Measurements from ENCODE around the gene FAHD2B.
"Not testable (repeated sequence)": the region's sequence is repeated elsewhere in the genome, so short reads cannot be mapped to it uniquely, and the experiment has no call there.

Gene FAHD2B

GRCh38 chr2:97094772-97095611 is at the start of gene FAHD2B:
TSS of gene FAHD2B (minus strand) at chr2:97094882. CDS start at chr2:97091706, 3,176 bp downstream.
- peak; percentile 97 for ATAC-seq

GRCh38 chr2:97144016-97144415 is 49.3 kb upstream of the FAHD2B start:
- not testable (repeated sequence) for ATAC-seq

DNA sequence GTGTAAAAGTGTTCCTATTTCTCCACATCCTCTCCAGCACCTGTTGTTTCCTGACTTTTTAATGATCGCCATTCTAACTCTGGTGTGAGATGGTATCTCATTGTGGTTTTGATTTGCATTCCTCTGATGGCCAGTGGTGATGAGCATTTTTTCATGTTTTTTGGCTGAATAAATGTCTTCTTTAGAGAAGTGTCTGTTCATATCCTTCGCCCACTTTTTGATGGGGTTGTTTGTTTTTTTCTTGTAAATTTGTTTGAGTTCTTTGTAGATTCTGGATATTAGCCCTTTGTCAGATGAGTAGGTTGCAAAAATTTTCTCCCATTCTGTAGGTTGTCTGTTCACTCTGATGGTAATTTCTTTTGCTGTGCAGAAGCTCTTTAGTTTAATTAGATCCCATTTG is 34.4 kb upstream of the FAHD2B start:
- not testable (repeated sequence) for ATAC-seq

DNA sequence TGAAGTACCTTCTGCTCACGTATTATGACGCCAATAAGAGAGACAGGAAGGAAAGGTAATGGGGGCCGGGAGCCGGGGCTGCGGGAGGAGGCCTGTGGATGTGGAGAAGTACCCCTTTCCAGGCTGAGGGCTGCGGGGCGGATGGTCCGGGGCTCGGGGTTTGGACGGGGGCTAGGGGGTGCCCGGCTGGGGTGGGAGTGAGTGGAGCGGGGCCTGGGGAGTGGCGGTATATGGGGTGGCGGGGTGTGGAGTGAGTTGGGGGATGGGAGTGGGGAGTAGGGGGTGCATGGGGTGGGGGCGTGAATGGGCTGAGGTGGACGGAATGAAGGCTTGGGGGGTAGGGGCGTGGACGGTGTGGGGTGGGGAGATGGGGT is 19.2 kb upstream of the FAHD2B start:
- ATAC-seq: peak in 1 of 2 donors; percentile 4

DNA sequence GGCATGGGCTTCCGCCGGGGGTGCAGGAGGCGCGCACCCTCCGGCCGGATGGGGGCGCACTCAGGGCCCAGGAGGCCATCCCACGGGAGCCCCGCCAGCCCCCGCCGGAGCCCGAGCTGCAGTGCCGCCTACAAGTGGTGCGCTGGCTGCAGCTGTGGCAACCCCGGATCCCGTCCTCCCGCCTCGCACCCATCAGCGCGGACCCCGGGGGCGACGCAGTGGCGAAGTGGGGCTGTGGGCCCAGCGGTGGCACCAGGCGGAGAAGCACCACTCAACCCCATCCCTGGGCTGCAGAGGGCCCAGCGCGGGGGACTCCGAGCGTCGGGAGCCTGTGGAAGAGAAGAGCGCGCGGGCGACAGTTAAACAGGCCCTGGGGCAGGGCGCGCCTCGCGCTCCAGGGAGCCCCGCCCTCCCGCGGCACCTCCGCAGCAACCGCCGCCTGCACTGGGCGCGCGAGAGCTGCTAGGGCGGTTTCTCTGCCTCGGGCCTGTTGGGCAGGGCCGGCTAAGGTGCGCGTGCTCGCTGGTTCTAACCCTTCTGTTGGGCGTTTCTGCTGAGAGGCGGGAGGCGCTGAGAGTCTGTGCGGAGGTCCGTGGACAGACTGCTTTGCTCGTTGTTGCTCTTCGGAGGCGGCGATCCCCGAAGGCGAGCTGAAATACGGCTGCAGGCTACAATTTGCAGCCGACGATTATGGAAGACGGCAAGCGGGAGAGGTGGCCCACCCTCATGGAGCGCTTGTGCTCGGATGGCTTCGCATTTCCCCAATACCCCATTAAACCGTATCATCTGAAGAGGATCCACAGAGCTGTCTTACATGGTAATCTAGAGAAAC is 18.6 kb upstream of the FAHD2B start, which contains the start of gene ANKRD36:
Gene ANKRD36 (plus strand): TSS at position 104 of the 832 bp plus-strand sequence. CDS start 587 bp downstream, at position 691.
- ATAC-seq: peak; percentile 95 to 96

DNA sequence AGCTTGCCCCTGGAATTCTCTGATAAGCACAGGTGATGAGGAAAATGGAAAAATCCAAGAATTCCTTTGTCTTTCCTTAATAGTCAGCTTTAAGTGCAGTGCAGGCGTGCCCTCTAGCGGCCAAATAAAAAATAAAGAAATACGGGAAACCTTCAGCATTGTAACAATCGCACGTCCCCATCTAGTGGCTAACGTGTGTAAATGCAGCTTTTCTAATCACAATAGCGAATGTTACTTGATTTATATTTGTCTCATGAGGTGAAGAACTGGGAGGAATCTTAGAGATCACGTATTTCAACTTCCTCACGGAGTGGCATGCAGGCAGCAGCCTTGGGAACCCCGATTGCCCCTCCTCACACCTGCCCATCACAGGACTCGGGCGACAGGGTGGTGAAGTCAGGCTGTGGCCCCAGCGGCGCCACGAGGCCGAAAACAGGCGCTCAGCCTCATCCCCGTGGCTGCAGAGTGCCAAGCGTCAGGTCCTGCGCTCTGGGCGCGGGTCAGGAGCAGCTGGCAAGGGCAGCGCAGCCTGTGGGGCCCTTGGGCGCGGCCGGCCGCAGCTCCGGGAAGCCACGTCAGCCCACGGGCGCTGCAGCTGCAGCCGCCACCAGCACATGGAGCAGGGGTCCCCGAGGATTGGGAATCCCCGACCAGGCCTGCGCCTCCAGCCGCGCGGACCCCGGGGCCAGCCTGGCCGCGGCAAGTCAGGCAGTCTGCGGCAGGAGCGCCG is 17.8 kb upstream of the FAHD2B start:
- ATAC-seq: peak; percentile 48 to 55

DNA sequence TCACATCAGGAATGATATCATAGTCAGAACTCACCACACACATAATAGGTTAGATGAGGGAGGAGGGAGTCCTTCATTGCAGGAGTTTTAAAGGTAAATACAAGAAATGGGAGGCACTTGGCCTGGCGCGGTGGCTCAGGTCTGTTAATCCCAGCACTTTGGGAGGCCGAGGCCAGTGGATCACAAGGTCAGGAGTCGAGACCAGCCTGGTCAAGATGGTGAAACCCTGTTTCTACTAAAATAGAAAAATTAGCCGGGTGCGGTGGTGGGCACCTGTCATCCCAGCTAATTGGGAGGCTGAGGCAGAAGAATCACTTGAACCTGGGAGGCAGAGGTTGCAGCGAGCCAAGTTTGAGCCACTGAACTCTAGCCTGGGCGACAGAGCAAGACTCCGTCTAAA is 16.6 kb upstream of the FAHD2B start:
- not testable (repeated sequence) for ATAC-seq

DNA sequence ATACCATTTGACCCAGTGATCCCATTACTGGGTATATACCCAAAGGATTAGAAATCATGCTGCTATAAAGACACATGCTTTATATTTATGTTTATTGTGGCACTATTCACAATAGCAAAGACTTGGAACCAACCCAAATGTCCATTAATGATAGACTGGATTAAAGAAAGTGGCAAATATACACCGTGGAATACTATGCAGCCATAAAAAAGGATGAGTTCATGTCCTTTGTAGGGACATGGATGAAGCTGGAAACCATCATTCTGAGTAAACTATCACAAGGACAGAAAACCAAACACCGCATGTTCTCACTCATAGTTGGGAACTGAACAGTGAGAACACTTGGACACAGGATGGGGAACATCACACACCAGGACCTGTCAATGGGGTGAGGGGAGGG is 12.2 kb upstream of the FAHD2B start:
- not testable (repeated sequence) for ATAC-seq

DNA sequence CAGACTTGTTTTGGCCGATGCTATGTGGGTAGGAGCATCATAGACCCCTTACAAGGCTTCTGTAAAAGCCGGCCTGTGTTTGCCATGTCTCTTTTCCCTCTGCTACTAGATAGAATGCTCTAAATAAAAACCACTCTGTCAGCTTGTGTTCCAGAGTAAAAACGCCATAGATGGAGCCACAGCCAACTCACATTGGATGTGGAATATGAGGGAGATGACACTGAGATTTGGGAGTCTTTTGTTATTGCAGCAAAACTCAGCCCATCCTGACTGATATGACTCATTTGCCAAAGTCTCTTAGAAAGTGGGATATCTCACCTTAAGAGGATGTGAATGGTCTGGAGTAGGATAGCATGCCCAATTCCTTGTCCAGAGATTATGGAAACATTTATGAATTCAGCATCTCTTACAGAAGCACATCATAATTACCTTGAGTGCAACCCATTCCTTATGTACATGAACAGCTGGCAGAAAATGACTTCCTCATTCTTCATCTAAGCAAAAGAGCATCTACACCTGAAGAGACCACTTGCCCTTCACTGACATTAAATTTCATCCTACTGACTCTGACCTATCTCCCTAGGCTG is 4.2 kb upstream of the FAHD2B start:
- ATAC-seq: not testable (repeated sequence)

DNA sequence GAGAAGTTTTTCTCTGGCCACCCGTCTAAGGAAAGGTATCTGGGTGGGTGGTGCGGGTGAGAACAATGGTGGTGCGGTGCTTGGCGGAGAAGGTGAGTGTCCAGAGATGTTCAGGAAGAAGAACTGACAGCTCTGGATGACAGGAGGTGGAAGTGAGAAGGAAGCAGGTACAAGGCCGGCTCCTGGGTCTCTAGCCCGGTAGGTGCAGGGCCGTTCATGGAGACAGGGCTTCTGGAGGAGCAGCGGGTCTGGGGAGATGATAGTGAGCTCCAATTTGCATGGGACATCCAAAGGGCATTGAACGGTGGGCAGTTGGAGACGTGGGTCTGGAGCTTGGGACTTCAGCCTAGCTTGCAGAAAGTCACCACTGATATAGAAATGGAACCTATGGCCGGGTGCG is 979 bp upstream of the FAHD2B start:
- ATAC-seq: no peak

GRCh38 chr2:97093983-97094771 is 505 bp downstream of the FAHD2B start:
- peak; percentile 2 to 13 for ATAC-seq

GRCh38 chr2:97092946-97093345 is 1.7 kb downstream of the FAHD2B start:
- ATAC-seq: not testable (repeated sequence)

DNA sequence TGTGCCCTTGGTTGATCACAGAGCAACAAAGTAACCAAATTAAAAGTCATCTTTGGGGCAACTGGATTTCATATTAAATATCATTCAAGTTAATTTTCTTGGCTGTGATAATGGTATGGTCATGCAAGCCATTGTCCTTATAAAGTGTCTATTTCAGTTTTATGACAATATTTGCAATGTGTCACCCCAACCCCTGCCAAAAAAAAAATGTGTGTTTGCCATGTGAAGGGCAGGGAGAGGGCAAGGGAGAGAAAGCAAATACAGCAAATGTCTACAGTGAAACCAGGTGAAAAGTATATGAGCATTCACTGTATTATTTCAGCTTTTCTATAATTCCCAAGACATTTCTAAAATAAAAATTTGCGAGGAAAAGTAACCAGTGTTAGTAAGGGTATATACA is 6.0 kb downstream of the FAHD2B start:
- ATAC-seq: not testable (repeated sequence)

DNA sequence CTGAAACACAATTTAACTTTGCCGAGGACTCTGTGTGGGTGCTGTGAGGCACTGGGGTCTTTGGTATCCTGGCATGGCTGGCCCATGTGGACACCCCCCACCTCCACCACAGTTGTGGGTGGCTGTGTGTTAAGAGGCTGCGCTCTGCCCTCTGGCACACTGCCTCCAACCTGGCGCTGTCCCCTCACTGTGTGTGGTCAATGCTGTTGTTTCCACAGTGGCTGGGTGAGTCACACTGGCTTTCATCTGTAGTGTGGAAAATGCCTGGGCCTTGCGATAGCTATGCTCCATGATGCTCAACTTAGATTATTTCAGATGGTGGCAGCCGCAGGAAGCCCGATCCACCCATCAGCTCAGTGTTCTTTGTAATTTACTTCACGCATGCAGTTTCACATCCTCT is 9.6 kb downstream of the FAHD2B start:
- not testable (repeated sequence) for ATAC-seq

DNA sequence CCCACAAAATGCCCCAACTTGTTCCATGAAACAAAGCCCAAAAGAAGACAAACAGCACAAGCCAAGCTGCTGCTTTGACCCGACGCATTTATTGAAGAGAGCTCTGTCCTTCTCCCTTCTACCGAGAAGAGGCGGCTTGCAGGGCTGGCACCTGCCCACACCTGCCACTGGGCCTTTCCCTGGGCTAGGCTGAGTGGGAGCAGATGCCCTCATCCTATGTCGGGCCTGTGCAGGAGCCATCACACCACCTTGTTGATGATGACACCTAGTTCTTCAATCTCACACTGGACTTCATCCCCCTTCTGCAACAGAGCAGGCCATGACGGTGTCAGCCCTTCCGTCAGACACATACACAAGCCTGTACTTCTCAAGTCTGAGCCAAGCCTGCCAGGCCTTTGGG is 11.2 kb downstream of the FAHD2B start:
- not testable (repeated sequence) for ATAC-seq

DNA sequence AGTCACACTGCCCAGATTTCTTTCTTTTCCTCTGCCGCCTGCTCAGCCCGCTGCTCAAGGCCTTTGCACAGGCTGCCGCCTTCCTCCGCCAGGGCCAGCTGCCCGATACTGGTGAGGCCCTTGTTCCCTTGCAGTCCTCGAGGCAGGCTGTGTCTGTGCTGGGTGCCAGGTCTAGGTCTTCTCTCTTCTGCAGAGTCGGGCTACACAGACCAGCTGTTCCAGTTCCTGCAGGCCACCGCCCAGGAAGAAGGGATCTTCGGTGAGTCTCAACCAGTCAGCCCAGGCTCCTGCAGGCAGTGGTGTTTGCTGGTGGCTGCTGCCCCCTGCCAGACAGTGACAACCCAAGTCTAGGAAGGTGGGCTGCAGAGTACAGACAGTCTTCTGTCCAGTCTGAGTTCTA is 12.5 kb downstream of the FAHD2B start:
- ATAC-seq: not testable (repeated sequence)

- not testable (repeated sequence) for ATAC-seq
Observed at GRCh38 chr2:97080855-97081254, 13.8 kb downstream of the FAHD2B start.

GRCh38 chr2:97077213-97077612 is 17.5 kb downstream of the FAHD2B start:
- ATAC-seq: not testable (repeated sequence)

DNA sequence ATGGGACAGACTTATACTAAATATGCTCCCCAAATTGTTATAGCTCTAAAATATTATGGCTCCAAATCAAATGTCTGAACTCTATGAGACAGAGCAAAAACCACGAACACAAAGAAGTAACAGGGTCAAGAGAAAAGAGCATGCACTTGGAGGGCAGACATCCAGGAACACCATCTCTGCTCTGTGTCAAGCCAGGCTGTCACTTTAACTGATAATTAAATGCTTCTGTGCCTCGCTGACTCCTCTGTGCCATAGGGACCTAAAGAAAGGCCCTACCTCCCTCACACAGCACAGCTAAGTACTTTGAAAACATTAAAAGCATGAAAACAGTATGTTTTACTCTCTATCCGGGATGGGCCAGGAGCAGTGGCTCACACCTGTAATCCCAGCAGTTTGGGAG is 23.8 kb downstream of the FAHD2B start:
- not testable (repeated sequence) for ATAC-seq

DNA sequence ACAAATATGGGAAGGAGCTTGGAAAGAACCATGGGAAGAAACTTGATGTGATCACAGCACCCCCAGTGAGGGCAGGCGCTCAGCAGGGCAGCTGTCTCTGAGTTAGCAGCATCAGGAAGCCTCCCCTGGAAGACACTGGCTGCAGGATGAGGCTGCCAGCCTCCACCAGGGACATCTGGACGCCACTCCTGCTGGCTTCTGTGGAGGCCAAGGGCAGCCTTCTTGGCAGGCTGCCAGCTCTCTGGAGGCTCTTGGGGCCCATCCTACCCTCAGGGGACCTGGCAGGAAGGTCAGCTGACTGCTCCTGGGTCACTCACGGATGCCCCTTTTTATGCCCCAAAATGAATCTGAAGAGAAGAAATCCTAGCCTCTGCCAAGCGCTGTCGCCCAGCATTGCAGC is 26.0 kb downstream of the FAHD2B start:
- not testable (repeated sequence) for ATAC-seq

DNA sequence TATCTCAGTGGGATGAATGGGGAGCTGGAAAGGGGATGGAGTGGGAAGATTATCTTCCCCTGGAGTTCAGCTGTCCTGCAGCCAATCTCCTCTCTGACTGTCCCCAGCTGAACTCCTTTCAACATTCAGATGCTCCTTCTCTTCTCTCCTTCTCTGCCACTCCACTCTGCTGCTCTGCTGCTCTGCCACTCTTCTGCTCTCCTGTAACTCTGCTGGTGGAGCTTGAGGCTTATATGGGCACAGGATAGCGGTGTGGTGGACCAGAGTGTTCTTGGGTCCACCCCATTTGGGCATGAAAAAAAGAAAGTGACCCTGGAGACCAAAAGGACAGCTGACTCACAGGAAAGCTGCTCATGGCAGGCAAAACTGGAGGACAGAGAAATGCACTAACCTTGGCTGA is 26.6 kb downstream of the FAHD2B start:
- no peak for ATAC-seq

Data from activated CD4-positive, CD25-positive, alpha-beta regulatory T cell treated with anti-CD3 and anti-CD28 coated beads, Interleukin-2, amount 50 U/mL, for 24 hours (primary cell).